DOHH2 (cell line): ENCODE results near the gene STK16.

Experiments
- H3F3A ChIP-seq: fragments of 200-600 bp; sonication (generic), shearing (Covaris generic); 2 replicates; pipeline ENCODE4 v1.6.0; 2016; ENCODE audit warnings: antibody characterized with exemption, mild to moderate bottlenecking; ENCODE audit not compliant: control insufficient read depth, insufficient read depth
- H3K27ac ChIP-seq: fragments of 200-600 bp; sonication (generic); 2 replicates; pipeline ENCODE4 v1.5.1; 2014; ENCODE audit warnings: low read depth, mild to moderate bottlenecking, low read length, moderate library complexity
- H3K27me3 ChIP-seq: fragments of 200-600 bp; sonication (generic); 2 replicates; pipeline ENCODE4 v1.6.1; 2014; ENCODE audit warnings: mild to moderate bottlenecking, low read length, mixed read lengths; ENCODE audit not compliant: control insufficient read depth
- H3K36me3 ChIP-seq: fragments of 200-600 bp; sonication (generic); 2 replicates; pipeline ENCODE4 v1.6.1; 2014; ENCODE audit warnings: mild to moderate bottlenecking, low read length, moderate library complexity, mixed read lengths; ENCODE audit not compliant: control insufficient read depth
- H3K4me1 ChIP-seq: fragments of 200-600 bp; sonication (generic); 2 replicates; pipeline ENCODE4 v1.6.1; 2014; ENCODE audit warnings: mild to moderate bottlenecking, low read length, mixed read lengths; ENCODE audit not compliant: control insufficient read depth
- H3K4me2 ChIP-seq: fragments of 200-600 bp; sonication (generic); 2 replicates; pipeline ENCODE4 v1.6.0; 2014; ENCODE audit warnings: mild to moderate bottlenecking, low read length, moderate library complexity
- H3K4me3 ChIP-seq: fragments of 200-600 bp; sonication (generic); 2 replicates; pipeline ENCODE4 v1.5.1; 2014; ENCODE audit warnings: mild to moderate bottlenecking, low read length, mixed read lengths
- H3K79me2 ChIP-seq: fragments of 200-600 bp; sonication (generic); 2 replicates; pipeline ENCODE4 v1.6.1; 2014; ENCODE audit warnings: mild to moderate bottlenecking, low read length, mixed read lengths; ENCODE audit not compliant: control insufficient read depth
- H3K9me2 ChIP-seq: fragments of 200-600 bp; sonication (generic); replicated peaks from 2 replicates; pipeline ENCODE4 v1.6.1; 2014; ENCODE audit warnings: mild to moderate bottlenecking, low read length, mixed read lengths; ENCODE audit not compliant: control insufficient read depth
- H3K9me3 ChIP-seq: fragments of 200-600 bp; sonication (generic); 2 replicates; pipeline ENCODE4 v1.6.1; 2014; ENCODE audit warnings: antibody characterized with exemption, low read length, mixed read lengths; ENCODE audit not compliant: control insufficient read depth, insufficient read depth
- H4K20me1 ChIP-seq: fragments of 200-600 bp; sonication (generic); 2 replicates; pipeline ENCODE4 v1.6.0; 2014; ENCODE audit warnings: low read depth, mild to moderate bottlenecking, antibody characterized with exemption, low read length, moderate library complexity; ENCODE audit not compliant: control insufficient read depth, insufficient read depth
- EZH2phosphoT487 ChIP-seq: fragments of 200-600 bp; sonication (generic); IDR thresholded peaks from 2 replicates; pipeline ENCODE4 v1.6.1; 2017; ENCODE audit warnings: borderline replicate concordance, mild to moderate bottlenecking, antibody characterized with exemption, low read length, moderate library complexity, mixed read lengths
- TF ChIP-seq, protein P1 (sequence below): fragments of 200-600 bp; sonication (generic); IDR thresholded peaks from one replicate; pipeline ENCODE4 v1.5.1; 2014; ENCODE audit warnings: antibody characterized with exemption, mild to moderate bottlenecking, low read depth, low read length; ENCODE audit not compliant: poor library complexity, severe bottlenecking

The STK16 gene, protein sequence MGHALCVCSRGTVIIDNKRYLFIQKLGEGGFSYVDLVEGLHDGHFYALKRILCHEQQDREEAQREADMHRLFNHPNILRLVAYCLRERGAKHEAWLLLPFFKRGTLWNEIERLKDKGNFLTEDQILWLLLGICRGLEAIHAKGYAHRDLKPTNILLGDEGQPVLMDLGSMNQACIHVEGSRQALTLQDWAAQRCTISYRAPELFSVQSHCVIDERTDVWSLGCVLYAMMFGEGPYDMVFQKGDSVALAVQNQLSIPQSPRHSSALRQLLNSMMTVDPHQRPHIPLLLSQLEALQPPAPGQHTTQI

DNA sequence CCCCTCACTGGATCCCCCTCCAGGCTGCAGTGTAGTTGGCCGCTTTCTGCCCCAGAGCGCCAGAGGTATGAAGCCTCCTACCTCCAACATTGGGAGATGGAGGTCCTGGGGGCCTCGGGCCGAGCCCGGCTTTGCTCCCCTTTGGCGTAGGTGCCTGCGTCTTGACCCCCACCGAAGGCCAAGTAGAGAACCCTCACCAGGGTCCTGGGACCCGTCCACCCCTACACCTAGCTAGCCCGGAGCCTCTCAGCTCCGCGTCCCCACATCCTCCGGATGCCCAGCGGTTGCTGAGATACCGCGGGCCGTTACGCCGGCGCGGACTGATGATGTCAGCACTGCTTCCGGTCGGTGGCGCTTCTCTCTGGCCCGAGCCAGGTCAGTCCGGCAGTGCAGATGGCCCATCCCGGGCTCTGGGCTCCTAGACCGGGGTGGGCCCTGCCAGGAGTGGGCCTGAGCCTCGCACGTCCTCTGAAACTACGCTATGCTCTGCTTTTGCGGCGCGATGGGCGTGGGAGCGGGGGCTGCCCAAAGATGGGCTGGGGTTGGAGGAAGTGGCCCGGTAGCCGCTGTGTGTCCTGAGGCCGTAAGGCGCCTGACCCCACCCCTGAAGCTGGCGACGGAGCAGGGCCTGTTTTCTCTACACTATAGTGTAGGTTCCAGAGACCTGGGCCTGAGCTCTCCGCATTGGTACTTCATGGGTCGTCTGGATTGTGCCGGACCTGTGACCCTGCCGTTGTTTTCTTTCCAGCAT is at the start of gene STK16, which contains the start of gene GLB1L:
STK16 (plus strand) TSS at position 332 of the 751 bp plus-strand sequence. CDS start 521 bp downstream, outside the sequence.
GLB1L (minus strand) TSS at position 297 of the 751 bp plus-strand sequence. CDS start 1,871 bp downstream, outside the sequence.
- H3K4me1 ChIP-seq: peaks cover 54% of the 10 kb centered on the region

DNA sequence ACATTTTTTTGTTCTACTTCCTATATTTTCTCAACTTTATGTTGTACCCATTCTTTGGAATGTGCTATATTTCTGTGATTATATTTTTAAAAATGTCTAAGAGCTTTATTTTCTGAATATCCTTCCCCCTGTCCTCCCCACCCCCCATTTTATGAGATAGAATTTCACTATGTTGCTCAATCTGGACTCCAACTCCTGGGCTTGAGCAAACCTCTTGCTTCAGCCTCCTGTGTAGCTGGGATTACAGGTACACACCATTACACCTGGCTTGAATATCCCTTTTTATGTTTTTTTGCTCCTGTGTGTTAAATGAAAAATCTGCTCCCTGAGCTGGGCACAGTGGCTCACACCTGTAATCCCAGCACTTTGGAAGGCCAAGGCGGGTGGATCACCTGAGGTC is 47.9 kb upstream of the STK16 start:
- Histone ChIP-seq H3F3A (no peaks in the 10 kb centered on the region; the same call in 1 of the 2 replicates), H3K4me2 (no peak overlapping the region), H3K27ac (no peak overlapping the region), H3K4me1 (peaks cover 6% of the 10 kb centered on the region; the same call in 1 of the 2 replicates), H4K20me1 (no peaks in the 10 kb centered on the region), H3K4me3 (no peak overlapping the region), H3K9me2 (no peaks in the 10 kb centered on the region), H3K9me3 (no peaks in the 10 kb centered on the region), H3K27me3 (peaks cover 8% of the 10 kb centered on the region; the same call in 1 of the 2 replicates), H3K79me2 (no peaks in the 10 kb centered on the region), H3K36me3 (no peaks in the 10 kb centered on the region)
- TF ChIP-seq, protein P1, sequence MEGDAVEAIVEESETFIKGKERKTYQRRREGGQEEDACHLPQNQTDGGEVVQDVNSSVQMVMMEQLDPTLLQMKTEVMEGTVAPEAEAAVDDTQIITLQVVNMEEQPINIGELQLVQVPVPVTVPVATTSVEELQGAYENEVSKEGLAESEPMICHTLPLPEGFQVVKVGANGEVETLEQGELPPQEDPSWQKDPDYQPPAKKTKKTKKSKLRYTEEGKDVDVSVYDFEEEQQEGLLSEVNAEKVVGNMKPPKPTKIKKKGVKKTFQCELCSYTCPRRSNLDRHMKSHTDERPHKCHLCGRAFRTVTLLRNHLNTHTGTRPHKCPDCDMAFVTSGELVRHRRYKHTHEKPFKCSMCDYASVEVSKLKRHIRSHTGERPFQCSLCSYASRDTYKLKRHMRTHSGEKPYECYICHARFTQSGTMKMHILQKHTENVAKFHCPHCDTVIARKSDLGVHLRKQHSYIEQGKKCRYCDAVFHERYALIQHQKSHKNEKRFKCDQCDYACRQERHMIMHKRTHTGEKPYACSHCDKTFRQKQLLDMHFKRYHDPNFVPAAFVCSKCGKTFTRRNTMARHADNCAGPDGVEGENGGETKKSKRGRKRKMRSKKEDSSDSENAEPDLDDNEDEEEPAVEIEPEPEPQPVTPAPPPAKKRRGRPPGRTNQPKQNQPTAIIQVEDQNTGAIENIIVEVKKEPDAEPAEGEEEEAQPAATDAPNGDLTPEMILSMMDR: no peak
- TF ChIP-seq EZH2phosphoT487: no peak

More for the DNA sequence above, at the start of gene STK16, which contains the start of gene GLB1L:
- Histone ChIP-seq H3K27me3 (no peaks in the 10 kb centered on the region), H3K79me2 (peaks cover 44% of the 10 kb centered on the region), H3K27ac (peak within 1 kb of the TSS; percentile 47), H3K9me3 (no peaks in the 10 kb centered on the region), H3F3A (peaks cover 19% of the 10 kb centered on the region), H3K36me3 (peaks cover 42% of the 10 kb centered on the region), H4K20me1 (no peaks in the 10 kb centered on the region), H3K9me2 (no peaks in the 10 kb centered on the region), H3K4me3 (peak within 1 kb of the TSS; percentile 84), H3K4me2 (peak within 1 kb of the TSS; percentile 97)
- TF ChIP-seq, protein P1: no peak
- no peak for TF ChIP-seq EZH2phosphoT487

DNA sequence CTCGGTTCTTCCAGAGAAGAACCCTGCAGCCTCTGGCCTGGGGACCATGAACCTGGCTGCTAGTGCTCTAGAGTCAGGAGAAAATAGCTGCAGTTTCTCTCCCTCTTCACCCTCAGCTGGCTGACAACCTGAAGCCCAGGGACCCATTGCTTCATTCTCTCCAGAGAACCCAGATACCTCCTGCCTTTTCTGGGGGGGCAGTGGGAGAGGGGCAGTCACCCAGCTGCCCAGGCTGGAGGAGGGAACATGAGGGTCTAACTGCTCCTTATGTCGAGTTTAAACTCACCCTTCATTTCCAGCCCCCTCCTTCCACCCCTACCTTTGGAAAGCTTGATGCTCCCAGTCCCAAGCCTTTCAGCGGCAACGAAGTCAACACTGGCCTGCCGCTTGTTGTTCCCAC is 46.3 kb upstream of the STK16 start:
- Histone ChIP-seq H3K9me2 (no peaks in the 10 kb centered on the region), H3K27ac (no peak overlapping the region), H4K20me1 (no peaks in the 10 kb centered on the region), H3K27me3 (peaks cover 8% of the 10 kb centered on the region; the same call in 1 of the 2 replicates), H3K4me1 (peaks cover 6% of the 10 kb centered on the region; the same call in 1 of the 2 replicates), H3K4me3 (no peak overlapping the region), H3K36me3 (no peaks in the 10 kb centered on the region), H3K79me2 (no peaks in the 10 kb centered on the region), H3K4me2 (no peak overlapping the region), H3K9me3 (no peaks in the 10 kb centered on the region), H3F3A (no peaks in the 10 kb centered on the region; the same call in 1 of the 2 replicates)
- TF ChIP-seq, protein P1: no peak
- no peak for TF ChIP-seq EZH2phosphoT487
